ENCODE measurements around the gene SMNDC1. TPM values are rescaled to one million over a fixed set of nuclear protein-coding genes. Genes with fewer than 3 reads are reported as not detected.

The SMNDC1 gene
- total and polyA plus RNA-seq, 10 donors = 10.3 to 34.8 (median 19.7) TPM

DNA sequence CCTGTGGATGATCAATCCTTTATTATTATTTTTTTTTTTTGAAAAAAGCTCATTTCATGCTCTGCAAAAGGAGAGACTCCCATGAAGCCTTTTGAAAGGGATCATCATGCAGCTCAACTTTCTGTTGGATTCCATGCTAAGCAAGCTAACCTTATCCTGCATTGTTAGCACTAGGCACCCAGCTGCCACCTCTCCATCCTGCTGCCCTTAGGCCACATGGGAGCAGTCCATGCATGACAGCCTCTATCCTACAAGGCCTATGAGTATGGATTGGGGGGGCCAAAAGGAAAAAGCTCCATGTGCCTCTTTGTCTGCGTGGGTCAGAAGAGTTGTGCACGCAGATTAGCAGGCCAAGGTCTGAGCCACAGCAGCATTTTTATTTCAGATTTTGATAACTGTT is 19.2 kb downstream of the SMNDC1 start:
- H3K27me3 ChIP-seq (replicated peaks in 1 of 7) = no peaks in the 10 kb centered on the region
- 95 to 99% (median 98%) methylated on average over 2 of the region's 2 CpGs for WGBS, 5 donors
- no peak overlapping the region for H3K27ac ChIP-seq
- H3K9me3 ChIP-seq = no peaks in the 10 kb centered on the region
- peaks cover 0 to 11% (median 0%) of the 10 kb centered on the region in 6 donors for H3K4me1 ChIP-seq
- intact Hi-C loops (cut with DNase I; ENCODE audit: low total_unique reads) = no loop called here
- no peak overlapping the region for H3K4me3 ChIP-seq
- no peak for DNase-seq
- TF ChIP-seq POLR2AphosphoS5 (IDR thresholded peaks at IDR 0.05) = peak in 1 of 3 donors; percentile 29
- TF ChIP-seq, protein P1, sequence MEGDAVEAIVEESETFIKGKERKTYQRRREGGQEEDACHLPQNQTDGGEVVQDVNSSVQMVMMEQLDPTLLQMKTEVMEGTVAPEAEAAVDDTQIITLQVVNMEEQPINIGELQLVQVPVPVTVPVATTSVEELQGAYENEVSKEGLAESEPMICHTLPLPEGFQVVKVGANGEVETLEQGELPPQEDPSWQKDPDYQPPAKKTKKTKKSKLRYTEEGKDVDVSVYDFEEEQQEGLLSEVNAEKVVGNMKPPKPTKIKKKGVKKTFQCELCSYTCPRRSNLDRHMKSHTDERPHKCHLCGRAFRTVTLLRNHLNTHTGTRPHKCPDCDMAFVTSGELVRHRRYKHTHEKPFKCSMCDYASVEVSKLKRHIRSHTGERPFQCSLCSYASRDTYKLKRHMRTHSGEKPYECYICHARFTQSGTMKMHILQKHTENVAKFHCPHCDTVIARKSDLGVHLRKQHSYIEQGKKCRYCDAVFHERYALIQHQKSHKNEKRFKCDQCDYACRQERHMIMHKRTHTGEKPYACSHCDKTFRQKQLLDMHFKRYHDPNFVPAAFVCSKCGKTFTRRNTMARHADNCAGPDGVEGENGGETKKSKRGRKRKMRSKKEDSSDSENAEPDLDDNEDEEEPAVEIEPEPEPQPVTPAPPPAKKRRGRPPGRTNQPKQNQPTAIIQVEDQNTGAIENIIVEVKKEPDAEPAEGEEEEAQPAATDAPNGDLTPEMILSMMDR (IDR thresholded peaks at IDR 0.05 in 8 of 11, conservative IDR thresholded peaks at IDR 0.05 in 3 of 11) = no peak
- H3K36me3 ChIP-seq = peaks cover 0 to 78% (median 33%) of the 10 kb centered on the region in 6 donors

DNA sequence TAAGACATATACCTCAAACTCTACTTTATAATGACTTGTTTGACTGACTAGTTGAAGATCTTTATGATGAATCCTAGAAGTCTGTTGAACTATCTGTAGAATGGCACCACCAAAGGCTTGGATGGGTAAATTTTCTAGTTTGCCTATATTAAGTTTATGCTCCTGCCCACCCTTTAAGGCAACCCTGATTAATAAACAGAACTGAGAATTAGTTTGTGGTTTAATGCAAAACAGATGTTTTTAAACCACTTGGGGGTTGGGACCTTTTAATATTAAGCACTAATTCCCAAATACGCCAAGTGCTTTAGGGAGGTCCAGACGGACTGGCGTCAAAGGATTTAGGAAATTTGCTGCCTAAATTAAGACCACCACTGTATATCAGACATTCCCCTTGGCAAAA is 20.5 kb downstream of the SMNDC1 start:
- DNase-seq = no peak
- intact Hi-C loops (cut with DNase I; ENCODE audit: low total_unique reads) = loop anchor here (5.0 kb wide), 1 partner anchor 147 kb away; no protein-coding TSS in a partner anchor
- Histone ChIP-seq H3K4me3 (no peak overlapping the region), H3K9me3 (no peaks in the 10 kb centered on the region), H3K4me1 (peaks cover under 1 to 18% (median 5%) of the 10 kb centered on the region in 6 donors), H3K27ac (no peak overlapping the region), H3K27me3 (replicated peaks in 1 of 7) (no peaks in the 10 kb centered on the region), H3K36me3 (peaks cover 0 to 75% (median 37%) of the 10 kb centered on the region in 6 donors)
- TF ChIP-seq POLR2A (IDR thresholded peaks at IDR 0.05) = no peak
- TF ChIP-seq, protein P1 (IDR thresholded peaks at IDR 0.05 in 8 of 11, conservative IDR thresholded peaks at IDR 0.05 in 3 of 11) = no peak
- no peak for TF ChIP-seq POLR2AphosphoS5 (IDR thresholded peaks at IDR 0.05)
- WGBS, 5 donors = 87 to 97% (median 97%) methylated on average over 3 of the region's 3 CpGs

DNA sequence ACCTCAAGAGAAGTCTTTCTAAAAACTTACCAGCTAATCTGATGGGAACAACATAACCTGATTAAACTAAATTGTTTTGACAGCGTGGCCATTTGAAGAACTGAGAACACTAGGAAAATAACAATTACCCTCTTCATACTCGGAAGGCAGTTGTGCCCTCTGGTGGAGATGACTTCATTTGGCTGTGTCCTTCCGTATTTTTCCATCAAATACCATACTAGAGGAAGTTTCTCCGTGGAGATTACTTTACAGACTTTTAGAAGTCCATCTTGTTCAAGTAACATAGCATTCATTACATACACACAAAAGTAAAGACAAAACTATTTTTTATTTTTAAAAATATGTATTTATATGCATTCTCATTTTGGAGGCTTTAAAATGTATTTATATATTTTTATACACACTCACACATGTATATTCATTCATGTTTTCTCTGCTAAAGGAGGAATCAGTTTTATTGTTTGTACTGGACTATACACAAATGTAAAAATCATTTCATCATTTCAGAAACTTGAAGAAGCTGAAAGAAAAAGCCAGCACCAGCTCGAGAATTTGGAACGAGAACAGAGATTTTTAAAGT is 25.2 kb downstream of the SMNDC1 start:
- TF ChIP-seq, protein P1 (IDR thresholded peaks at IDR 0.05 in 8 of 11, conservative IDR thresholded peaks at IDR 0.05 in 3 of 11) = peak; percentile 37 to 81 (median 71)
- TF ChIP-seq POLR2A (IDR thresholded peaks at IDR 0.05) (no peak), POLR2AphosphoS5 (IDR thresholded peaks at IDR 0.05) (no peak)
- peak overlapping the region in 1 of 8 donors; percentile 9 for H3K4me3 ChIP-seq

DNA sequence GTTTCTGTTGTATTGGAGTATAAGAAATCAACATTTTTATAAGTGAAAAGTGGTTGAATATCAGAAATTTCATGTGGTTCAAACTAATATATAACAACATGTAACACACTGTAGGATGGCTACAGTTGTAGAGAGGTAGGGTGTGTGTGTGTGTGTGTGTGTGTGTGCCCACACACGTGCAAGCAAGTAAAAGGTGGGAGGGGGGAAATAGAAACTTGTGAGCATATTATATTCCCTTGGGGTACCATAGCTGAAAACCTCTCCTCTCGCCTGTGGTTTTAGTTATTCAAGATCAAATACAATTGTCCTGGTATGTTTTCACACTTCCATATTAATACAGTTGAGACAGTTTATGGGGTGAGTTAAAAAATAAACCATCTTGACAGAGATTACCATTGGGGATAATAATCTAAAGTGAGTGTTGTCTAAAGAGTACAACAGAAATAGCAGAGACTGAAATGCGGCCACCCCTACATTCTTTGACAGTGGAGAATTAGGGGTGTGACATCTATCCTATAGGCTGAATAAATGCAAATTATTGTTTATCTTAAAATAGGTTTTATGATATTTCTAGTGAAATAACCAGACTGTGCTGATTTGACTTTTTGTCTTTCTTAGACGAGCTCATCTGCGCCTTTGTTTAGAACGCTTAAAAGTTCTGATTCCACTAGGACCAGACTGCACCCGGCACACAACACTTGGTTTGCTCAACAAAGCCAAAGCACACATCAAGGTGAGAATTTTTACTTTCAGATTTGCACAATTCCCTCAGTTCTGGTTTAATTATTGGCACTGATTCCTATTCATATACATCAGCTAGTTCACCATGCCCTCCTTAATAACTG is 25.9 kb downstream of the SMNDC1 start:
- H3K9me3 ChIP-seq = no peaks in the 10 kb centered on the region
- 69 to 81% (median 78%) methylated on average over 7 of the region's 7 CpGs for WGBS, 5 donors
- no peak overlapping the region for H3K27ac ChIP-seq
- no peaks in the 10 kb centered on the region for H3K27me3 ChIP-seq (replicated peaks in 1 of 7)
- no peak for DNase-seq
- peaks cover 6 to 43% (median 14%) of the 10 kb centered on the region in 6 donors for H3K4me1 ChIP-seq
- TF ChIP-seq POLR2A (IDR thresholded peaks at IDR 0.05) (no peak), POLR2AphosphoS5 (IDR thresholded peaks at IDR 0.05) (no peak)
- TF ChIP-seq, protein P1 (IDR thresholded peaks at IDR 0.05 in 8 of 11, conservative IDR thresholded peaks at IDR 0.05 in 3 of 11) = no peak
- intact Hi-C loops (cut with DNase I; ENCODE audit: low total_unique reads) = loop anchor here (10.0 kb wide), 1 partner anchor 394 kb away; no protein-coding TSS in a partner anchor
- H3K36me3 ChIP-seq = peaks cover 0 to 20% (median 9%) of the 10 kb centered on the region in 6 donors
- H3K4me3 ChIP-seq = peak overlapping the region in 1 of 8 donors; percentile 9

More for the DNA sequence above, 25.2 kb downstream of the SMNDC1 start:
- Histone ChIP-seq H3K9me3 (no peaks in the 10 kb centered on the region), H3K27ac (no peak overlapping the region), H3K4me1 (peaks cover 6 to 36% (median 10%) of the 10 kb centered on the region in 6 donors), H3K27me3 (replicated peaks in 1 of 7) (no peaks in the 10 kb centered on the region), H3K36me3 (peaks cover 0 to 27% (median 9%) of the 10 kb centered on the region in 6 donors)
- DNase-seq = no peak
- 32 to 35% (median 34%) methylated on average over 6 of the region's 6 CpGs for WGBS, 5 donors
- intact Hi-C loops (cut with DNase I; ENCODE audit: low total_unique reads) = loop anchor here (10.0 kb wide), 1 partner anchor 395 kb away; no protein-coding TSS in a partner anchor

Data from spleen (tissue), 11 donors.